Measurements from ENCODE around the gene KLF7.

- no peak for TF ChIP-seq CTCF (IDR thresholded peaks at IDR 0.05; ENCODE audit: insufficient read depth, low read length, poor library complexity, severe bottlenecking)
- no peak for TF ChIP-seq EZH2phosphoT487 (conservative IDR thresholded peaks at IDR 0.05; ENCODE audit: low read length)
Measured at GRCh38 chr2:207194028-207194427, 28.3 kb upstream of the KLF7 start.
